Measurements from ENCODE around the gene CPA1. TPM values are rescaled to one million over a fixed set of nuclear protein-coding genes. Genes with fewer than 3 reads are reported as not detected.

CPA1 gene
- total RNA-seq, 4 donors from 2014 or later = not detected

DNA sequence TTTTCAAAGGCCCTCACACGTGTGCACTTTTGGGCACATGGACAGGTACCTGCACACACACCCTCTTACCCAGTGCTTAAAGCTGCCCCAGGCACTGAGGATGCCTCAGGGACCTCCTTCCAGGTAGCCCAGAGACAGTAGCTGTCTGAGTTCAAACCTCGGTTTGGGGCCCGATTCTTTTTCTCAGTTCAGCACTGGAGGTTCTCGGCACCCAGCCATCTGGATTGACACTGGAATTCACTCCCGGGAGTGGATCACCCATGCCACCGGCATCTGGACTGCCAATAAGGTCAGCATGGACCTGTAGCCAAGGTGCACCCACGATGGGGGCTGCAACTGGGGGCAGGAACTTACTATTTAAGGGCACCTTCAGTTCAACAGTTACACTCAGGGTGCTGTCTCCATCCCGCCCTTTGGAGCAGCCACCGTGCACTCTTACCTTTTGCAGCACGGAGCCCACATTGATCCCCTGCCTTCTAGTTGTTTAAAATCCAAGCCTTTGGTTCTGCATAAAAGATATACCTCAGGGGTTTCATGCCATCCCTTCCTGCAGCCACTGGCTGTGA, 18.0 kb upstream of the CPA1 start:
- H3K27me3 ChIP-seq = no peaks in the 10 kb centered on the region
- intact Hi-C loops (cut with DNase I; ENCODE audit: low total_unique reads) = no loop called here

DNA sequence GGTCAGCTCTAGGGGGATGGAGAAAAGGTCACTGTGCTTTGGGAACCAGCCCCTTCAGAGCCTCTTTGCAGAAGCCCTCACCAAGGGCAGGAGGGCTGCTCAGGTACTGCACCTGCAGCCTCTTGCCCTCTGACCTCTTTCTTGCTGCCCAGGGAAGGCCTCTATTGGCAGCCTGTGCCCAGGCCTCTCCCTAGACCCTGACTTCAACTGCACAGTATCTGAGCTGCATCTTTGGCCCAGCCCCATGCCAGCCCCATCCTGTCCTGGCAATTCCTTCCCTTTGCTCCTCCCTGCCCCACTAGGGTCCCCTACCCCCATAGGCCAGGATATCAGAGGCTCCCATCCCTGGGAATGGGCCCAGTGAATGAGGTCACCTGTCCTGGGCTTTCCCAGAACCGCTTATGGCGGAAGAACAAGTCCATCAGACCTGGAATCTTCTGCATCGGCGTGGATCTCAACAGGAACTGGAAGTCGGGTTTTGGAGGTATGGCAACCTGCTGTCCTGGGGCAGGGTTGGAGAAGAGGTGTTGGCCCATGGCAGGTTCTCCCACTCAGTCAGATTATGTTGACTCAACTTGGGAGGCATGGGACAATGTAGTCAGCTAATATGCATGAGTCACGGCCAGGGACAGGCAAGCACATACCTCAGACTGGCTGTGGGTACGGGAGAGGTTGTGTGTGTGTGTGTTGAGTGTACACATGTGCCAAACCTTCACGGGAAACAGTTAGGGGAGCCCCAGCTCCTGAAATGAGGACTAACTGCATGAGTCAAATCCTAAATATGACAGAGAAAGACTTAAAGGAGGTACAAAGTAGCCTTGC, 17.1 kb upstream of the CPA1 start:
- no peak overlapping the region for H3K4me3 ChIP-seq
- no peaks in the 10 kb centered on the region for H3K27me3 ChIP-seq
- H3K27ac ChIP-seq = peak overlapping the region; percentile 30 to 61 (median 54)
- DNase-seq (peak; percentile 48 to 62), ATAC-seq (peak; percentile 66 to 70)
- in situ Hi-C loops (cut with MboI; ENCODE audit: low sequenced_read_pairs in 4 of 4) = no loop called here
- no peaks in the 10 kb centered on the region for H3K36me3 ChIP-seq
- TF ChIP-seq, protein P1, sequence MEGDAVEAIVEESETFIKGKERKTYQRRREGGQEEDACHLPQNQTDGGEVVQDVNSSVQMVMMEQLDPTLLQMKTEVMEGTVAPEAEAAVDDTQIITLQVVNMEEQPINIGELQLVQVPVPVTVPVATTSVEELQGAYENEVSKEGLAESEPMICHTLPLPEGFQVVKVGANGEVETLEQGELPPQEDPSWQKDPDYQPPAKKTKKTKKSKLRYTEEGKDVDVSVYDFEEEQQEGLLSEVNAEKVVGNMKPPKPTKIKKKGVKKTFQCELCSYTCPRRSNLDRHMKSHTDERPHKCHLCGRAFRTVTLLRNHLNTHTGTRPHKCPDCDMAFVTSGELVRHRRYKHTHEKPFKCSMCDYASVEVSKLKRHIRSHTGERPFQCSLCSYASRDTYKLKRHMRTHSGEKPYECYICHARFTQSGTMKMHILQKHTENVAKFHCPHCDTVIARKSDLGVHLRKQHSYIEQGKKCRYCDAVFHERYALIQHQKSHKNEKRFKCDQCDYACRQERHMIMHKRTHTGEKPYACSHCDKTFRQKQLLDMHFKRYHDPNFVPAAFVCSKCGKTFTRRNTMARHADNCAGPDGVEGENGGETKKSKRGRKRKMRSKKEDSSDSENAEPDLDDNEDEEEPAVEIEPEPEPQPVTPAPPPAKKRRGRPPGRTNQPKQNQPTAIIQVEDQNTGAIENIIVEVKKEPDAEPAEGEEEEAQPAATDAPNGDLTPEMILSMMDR (IDR thresholded peaks at IDR 0.05 in 4 of 5, conservative IDR thresholded peaks at IDR 0.05 in 1 of 5) = no peak
- TF ChIP-seq POLR2A (IDR thresholded peaks at IDR 0.05) = no peak
- peaks cover 0 to 3% (median 0%) of the 10 kb centered on the region in 3 donors for H3K9me3 ChIP-seq
- H3K4me1 ChIP-seq = peaks cover 21 to 39% of the 10 kb centered on the region in 2 donors
- intact Hi-C loops (cut with DNase I; ENCODE audit: low total_unique reads) = no loop called here

More for the DNA sequence above, 18.0 kb upstream of the CPA1 start:
- H3K27ac ChIP-seq = no peak overlapping the region
- H3K4me3 ChIP-seq = no peak overlapping the region
- H3K36me3 ChIP-seq = no peaks in the 10 kb centered on the region
- in situ Hi-C loops (cut with MboI; ENCODE audit: low sequenced_read_pairs in 4 of 4) = no loop called here
- no peak for DNase-seq
- peaks cover 0 to 3% (median 0%) of the 10 kb centered on the region in 3 donors for H3K9me3 ChIP-seq
- ATAC-seq = no peak
- TF ChIP-seq, protein P1 (IDR thresholded peaks at IDR 0.05 in 4 of 5, conservative IDR thresholded peaks at IDR 0.05 in 1 of 5) = no peak
- TF ChIP-seq POLR2A (IDR thresholded peaks at IDR 0.05) = no peak
- H3K4me1 ChIP-seq = peaks cover 22 to 43% of the 10 kb centered on the region in 2 donors

DNA sequence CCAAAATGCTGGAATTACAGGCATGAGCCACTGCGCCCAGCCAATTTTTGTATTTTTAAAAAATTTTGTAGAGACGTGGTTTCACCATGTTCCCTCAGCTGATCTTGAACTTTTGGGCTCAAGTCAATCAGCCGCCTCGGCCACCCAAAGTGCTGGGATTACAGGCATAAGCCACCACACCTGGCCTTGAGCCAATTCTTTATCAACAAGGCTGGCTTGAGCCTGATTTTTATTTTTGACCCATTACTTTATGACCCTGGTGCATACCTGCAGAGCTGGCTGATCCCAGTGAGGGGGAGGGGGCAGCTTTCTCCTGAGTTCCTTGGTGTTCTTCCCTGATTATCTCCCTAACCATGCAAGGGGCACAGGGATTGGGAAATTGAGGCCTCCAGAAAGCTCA, 15.8 kb upstream of the CPA1 start:
- H3K9me3 ChIP-seq = peaks cover 0 to under 1% (median 0%) of the 10 kb centered on the region in 3 donors
- H3K4me3 ChIP-seq = no peak overlapping the region
- peak overlapping the region; percentile 30 to 78 (median 62) for H3K27ac ChIP-seq
- in situ Hi-C loops (cut with MboI; ENCODE audit: low sequenced_read_pairs in 4 of 4) (no loop called here), intact Hi-C loops (cut with DNase I; ENCODE audit: low total_unique reads) (no loop called here)
- no peaks in the 10 kb centered on the region for H3K36me3 ChIP-seq
- no peak for TF ChIP-seq POLR2A (IDR thresholded peaks at IDR 0.05)
- TF ChIP-seq, protein P1 (IDR thresholded peaks at IDR 0.05 in 4 of 5, conservative IDR thresholded peaks at IDR 0.05 in 1 of 5) = no peak
- no peaks in the 10 kb centered on the region for H3K27me3 ChIP-seq
- peaks cover 26 to 45% of the 10 kb centered on the region in 2 donors for H3K4me1 ChIP-seq
- ATAC-seq = no peak
- DNase-seq = no peak

DNA sequence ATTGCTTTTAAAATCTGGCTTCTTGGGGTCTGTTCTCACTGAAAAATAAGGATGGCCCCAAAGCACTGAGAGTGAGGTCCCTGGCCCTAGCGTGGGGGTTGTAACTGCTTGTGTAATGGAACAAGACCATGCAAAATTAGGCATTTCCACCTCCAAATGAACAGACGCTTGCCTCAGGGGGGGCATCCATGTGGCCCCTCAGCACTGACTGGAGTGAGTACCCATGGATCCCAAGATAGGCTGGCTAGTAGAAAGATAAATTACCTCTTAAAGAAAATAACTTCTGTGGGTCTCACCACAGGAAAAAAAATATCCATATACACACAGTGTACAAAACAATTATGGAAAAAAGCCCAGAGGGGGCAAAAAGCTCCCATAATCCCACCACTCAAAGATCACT, 15.2 kb upstream of the CPA1 start:
- DNase-seq (no peak), ATAC-seq (no peak)
- Histone ChIP-seq H3K9me3 (no peaks in the 10 kb centered on the region), H3K4me1 (peaks cover 31 to 50% of the 10 kb centered on the region in 2 donors), H3K27me3 (no peaks in the 10 kb centered on the region), H3K36me3 (no peaks in the 10 kb centered on the region), H3K27ac (peak overlapping the region; percentile 53 to 78 (median 70)), H3K4me3 (no peak overlapping the region)
- in situ Hi-C loops (cut with MboI; ENCODE audit: low sequenced_read_pairs in 4 of 4) = no loop called here
- TF ChIP-seq, protein P1 (IDR thresholded peaks at IDR 0.05 in 4 of 5, conservative IDR thresholded peaks at IDR 0.05 in 1 of 5) = no peak
- TF ChIP-seq POLR2A (IDR thresholded peaks at IDR 0.05) = no peak
- intact Hi-C loops (cut with DNase I; ENCODE audit: low total_unique reads) = no loop called here

All from gastrocnemius medialis (tissue), 4 donors.